Esophagus muscularis mucosa (tissue), 3 donors: ENCODE data around the gene MYH11.

Source experiments
- EP300 ChIP-seq: sonication (generic); formaldehyde crosslinking; IDR thresholded peaks from one replicate; pipeline ENCODE4 v1.6.1; 2017; ENCODE audit warnings: antibody characterized with exemption
- TF ChIP-seq, protein P1 (sequence below), 3 experiments: fragments of 200-600 bp in 2 of 3; fragments of 450-650 bp in 1 of 3; sonication (generic) in 2 of 3; IDR thresholded peaks; one replicate each; pipeline ENCODE4 v1.5.1; 2017 to 2019; ENCODE audit warnings: antibody characterized with exemption in 3 of 3, mild to moderate bottlenecking in 2 of 3, moderate library complexity in 1 of 3

DNA sequence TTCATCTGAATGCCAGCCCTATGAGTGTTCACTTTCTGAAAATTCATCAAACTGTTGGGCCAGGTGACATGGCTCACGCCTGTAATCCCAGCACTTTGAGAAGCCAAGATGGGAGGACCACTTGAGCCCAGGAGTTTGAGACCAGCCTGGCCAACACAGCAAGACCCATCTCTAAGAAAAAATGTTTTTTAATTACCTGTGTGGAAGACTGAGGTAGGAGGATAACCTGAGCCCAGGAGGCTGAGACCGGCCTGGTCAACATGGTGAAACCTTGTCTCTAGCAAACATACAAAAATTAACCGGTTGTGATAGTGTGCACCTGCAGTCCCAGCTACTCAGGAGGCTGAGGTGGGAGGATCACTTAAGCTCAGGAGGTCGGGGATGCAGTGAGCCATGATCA, 10.3 kb downstream of the MYH11 start:
- no peak for TF ChIP-seq EP300
- TF ChIP-seq, protein P1, sequence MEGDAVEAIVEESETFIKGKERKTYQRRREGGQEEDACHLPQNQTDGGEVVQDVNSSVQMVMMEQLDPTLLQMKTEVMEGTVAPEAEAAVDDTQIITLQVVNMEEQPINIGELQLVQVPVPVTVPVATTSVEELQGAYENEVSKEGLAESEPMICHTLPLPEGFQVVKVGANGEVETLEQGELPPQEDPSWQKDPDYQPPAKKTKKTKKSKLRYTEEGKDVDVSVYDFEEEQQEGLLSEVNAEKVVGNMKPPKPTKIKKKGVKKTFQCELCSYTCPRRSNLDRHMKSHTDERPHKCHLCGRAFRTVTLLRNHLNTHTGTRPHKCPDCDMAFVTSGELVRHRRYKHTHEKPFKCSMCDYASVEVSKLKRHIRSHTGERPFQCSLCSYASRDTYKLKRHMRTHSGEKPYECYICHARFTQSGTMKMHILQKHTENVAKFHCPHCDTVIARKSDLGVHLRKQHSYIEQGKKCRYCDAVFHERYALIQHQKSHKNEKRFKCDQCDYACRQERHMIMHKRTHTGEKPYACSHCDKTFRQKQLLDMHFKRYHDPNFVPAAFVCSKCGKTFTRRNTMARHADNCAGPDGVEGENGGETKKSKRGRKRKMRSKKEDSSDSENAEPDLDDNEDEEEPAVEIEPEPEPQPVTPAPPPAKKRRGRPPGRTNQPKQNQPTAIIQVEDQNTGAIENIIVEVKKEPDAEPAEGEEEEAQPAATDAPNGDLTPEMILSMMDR (IDR thresholded peaks at IDR 0.05): no peak
